HG03060 (cell line): ENCODE data around the gene CNPY3.

Experiments used
- ATAC-seq: cut with Tn5 transposase; IDR thresholded peaks from one replicate; pipeline ENCODE4 v1.9.1; 2021; ENCODE audit warnings: low read depth, moderate number of reproducible peaks; ENCODE audit not compliant: unreplicated experiment

CNPY3 gene

DNA sequence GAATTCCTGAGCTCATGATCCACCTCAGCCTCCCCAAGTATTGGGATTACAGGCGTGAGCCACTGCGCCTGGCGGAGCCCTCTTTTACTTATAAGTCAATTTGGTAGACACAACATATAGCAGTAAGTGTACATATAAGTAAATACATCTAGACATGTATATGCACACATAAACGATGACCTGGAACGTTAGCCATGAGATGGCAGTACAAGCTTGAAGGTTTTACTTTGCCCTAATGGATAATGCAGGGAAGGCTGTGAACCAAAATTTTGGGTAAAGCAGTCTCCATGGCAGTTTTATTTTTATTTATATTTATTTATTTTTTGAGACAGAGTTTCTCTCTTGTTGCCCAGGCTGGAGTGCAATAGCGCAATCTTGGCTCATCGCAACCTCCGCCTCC is 28.8 kb downstream of the CNPY3 start:
- no peak for ATAC-seq

DNA sequence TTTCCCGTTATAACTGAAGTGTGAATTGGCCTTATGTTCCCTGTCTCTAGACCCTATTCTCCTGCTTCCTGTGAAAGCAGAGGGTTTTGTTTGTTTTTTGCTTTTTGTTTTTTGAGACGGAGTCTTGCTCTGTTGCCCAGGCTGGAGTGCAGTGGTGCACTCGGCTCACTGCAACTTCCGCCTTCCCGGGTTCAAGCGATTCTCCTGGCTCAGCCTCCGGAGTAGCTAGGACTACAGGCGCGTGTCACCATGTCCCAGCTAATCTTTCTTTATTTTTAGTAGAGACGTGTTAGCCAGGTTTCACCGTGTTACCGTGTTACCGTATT is 30.6 kb downstream of the CNPY3 start:
- no peak for ATAC-seq

DNA sequence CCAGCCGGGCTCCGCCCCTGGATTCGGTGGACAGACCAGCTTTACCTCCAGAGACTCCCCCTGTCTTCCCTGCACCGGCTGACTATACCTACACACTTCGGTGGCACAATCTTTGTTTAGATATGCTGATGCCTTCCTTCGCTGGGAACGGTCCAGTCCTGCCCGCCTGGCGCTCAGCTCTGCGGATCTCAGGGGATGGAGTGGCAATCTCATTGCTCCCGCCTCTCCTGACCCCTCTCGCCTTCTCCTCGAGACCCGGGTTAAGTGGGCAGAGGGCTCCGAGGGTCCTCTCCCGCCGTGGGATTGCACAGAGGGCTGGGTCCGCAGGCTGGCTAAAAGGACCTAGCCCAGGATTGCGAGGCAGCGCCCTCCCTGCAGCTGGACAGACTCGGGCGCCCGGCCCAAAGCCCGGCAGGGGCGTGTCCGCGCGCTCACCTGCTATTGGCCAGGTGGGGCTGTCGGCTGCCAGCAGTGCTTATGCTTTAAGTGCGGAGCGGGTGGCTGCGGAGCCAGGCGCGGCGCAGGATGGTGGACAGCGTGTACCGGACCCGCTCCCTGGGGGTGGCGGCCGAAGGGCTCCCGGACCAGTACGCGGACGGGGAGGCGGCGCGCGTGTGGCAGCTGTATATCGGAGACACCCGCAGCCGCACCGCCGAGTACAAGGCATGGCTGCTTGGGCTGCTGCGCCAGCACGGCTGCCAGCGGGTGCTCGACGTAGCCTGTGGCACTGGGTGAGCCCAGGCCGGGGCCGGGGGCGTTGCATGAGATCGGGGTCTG is 31.2 kb downstream of the CNPY3 start, which contains the start of gene GNMT:
TSS of gene GNMT (plus strand) at position 512 of the 777 bp plus-strand sequence. CDS start at position 526, 14 bp downstream.
- ATAC-seq = no peak

DNA sequence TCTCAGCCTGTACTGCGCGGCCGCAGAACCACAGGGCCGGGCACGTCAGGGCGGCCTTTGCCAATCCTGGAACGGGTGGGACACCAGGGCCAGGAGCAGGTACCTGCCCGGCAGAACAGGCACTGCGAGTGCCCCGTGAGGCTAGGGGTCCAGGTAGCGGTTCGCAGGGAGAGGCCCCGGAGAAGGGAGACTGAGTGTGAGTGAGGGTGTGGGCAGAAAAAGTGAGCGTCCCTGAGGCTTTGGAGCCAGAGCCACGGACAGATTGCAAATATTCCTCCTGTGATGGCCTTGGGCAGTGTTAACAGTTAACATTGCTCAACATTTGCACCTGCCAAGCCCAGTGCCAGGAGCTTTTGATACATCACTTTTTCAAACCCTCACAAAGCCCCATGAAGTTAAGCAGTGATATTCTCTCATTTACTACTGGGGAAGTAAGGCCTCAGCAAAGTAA is 31.8 kb downstream of the CNPY3 start:
- ATAC-seq = no peak

- ATAC-seq = no peak
Measured at GRCh38 chr6:42962096-42962495, 32.8 kb downstream of the CNPY3 start.

DNA sequence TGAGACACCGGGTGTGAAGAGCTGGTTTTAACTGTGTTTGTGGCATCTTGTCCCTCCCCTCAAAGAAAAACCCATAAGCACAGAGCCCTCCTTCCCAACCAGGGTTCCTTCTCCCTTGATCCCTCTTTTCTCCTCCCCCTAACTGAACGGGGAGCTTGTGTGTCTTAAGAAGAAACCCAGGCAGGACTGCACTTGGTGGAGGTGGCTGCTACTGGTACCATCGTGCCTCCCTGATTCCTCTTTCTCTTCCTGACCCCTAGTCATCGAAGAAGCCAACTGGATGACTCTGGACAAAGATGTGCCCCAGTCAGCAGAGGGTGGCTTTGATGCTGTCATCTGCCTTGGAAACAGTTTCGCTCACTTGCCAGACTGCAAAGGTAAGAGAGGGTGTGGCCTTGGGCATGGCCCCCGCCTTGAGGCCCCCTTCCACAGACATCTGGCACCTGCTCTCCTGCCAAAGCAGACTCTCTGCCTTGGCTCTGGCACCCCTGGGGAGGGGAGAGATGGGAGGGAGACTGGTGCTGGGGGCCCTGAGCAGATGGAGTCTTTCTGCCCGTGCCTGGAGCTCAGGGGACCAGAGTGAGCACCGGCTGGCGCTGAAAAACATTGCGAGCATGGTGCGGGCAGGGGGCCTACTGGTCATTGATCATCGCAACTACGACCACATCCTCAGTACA is 33.4 kb downstream of the CNPY3 start:
- ATAC-seq = no peak

DNA sequence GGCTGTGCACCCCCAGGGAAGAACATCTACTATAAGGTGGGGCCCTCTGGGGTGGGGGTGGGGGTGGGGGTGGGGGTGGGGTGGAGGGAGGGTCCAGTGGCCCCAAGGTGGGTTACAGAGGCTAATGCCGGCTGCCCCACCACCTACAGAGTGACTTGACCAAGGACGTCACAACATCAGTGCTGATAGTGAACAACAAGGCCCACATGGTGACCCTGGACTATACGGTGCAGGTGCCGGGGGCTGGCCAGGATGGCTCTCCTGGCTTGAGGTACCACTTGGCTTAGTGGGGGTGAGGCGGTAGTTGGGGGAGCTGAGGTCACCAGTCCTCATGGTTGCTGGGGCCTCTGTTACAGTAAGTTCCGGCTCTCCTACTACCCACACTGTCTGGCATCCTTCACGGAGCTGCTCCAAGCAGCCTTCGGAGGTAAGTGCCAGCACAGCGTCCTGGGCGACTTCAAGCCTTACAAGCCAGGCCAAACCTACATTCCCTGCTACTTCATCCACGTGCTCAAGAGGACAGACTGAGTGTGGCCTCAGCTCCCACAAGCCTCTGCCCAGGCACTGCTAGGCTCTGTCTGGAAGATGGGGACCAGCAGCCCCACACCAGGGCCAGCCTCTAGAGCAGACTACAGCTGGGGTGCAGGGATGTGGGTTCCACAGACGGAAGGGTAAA is 34.0 kb downstream of the CNPY3 start:
- ATAC-seq = no peak

- ATAC-seq = no peak
Measured at GRCh38 chr6:42963855-42964605, 34.8 kb downstream of the CNPY3 start.

- no peak for ATAC-seq
Measured at GRCh38 chr6:42966571-42966970, 37.3 kb downstream of the CNPY3 start.

DNA sequence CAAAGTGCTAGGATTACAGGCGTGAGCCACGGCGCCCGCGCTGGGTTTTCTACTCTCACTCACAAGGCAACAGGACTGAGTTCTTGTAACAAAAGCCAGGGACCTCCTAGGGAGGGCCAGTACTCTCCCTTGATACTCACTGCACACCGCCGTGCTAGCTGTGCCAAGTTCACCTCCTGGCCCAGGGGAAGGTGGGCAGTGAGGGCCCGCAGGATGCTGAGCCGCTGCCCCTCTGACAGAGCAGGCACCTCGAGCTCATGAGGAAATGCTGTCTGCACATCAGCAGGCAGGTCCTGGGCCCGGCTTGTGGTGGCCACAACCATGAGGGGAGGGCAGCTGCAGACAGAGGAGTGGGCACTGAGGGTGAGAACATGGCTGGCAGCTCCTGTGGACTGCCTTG is 37.9 kb downstream of the CNPY3 start:
- no peak for ATAC-seq

DNA sequence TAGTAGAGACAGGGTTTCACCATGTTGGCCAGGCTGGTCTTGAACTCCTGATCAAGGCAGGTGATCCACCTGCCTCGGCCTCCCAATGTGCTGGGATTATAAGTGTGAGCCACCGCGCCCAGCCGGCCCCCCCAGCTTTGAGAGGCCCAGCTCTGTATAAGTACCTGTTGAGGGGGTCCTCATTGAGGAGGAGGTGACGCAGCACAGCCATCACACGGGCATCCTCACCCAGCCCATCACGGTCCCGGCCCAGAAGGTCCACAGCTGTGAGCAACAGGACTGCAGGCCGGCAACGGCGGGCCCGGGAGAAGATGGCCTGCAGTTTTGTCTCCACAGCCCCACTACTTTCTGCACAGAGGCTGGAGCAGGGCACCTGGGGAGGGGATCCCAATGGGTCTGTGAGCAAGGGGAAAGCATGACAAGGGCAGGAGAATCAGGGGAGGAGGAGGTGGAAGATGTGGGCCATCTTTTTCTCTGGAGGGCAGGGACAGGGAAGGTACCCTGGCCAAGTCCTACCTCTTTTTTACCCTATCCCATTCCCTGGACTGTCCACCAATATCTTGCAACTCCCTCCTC is 38.9 kb downstream of the CNPY3 start:
- ATAC-seq = no peak

DNA sequence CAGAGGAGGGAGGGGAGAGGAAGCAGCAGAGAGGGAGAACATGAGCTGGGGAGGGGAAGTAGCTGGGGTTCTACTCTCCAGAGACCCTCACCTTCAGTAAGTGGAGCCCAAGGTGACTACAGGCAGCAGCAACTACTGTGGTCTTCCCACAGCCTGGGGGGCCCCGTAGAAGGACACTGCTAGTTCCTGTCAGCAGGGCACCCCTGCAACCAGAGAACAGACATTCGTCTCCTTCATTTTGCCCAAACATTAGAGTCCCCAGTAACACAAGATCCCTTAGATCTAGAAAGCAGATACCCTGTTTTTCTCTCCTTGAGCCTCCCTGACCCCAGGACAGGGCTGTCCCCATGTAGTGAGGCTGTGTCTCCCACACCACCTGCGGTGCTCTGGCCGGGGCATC is 39.5 kb downstream of the CNPY3 start:
- no peak for ATAC-seq

DNA sequence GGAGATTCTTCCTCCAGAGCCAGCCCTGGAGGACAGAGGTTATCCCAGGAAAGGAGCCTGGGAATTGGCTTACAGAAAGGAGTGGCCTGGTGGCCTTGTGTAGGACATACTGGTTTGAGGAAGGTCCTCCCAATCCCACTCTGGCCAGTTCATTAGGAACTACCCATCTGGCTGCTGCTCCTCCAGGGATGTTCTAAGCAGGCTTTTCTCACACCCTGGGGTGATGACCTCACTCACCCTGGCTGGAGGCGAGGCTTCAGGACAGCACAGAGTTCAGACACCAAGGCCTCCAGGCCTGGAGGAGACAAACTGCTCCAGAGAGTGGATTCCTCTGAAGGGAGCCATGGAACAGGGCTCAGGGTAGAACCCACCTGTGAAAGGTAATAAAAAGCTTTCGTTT is 40.2 kb downstream of the CNPY3 start:
- no peak for ATAC-seq

DNA sequence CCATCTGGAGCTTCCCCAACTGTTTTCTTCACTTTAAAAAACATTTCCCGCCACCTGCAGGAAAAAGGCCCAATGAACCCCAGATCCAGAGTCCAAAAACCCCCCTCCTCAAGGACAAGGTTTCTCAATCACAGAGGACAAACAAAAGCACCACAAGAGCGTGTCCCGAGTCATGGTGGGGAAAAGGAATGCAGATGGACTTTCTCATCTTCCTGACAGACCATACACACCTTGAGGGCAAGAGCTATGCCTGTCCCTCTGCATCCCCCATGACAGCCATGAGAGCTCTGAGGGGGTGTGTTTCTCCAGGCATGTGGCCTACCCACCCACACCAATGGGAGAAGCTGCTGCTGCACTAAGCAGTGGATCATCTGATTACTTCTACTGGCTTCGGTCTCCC is 40.7 kb downstream of the CNPY3 start:
- ATAC-seq = no peak

DNA sequence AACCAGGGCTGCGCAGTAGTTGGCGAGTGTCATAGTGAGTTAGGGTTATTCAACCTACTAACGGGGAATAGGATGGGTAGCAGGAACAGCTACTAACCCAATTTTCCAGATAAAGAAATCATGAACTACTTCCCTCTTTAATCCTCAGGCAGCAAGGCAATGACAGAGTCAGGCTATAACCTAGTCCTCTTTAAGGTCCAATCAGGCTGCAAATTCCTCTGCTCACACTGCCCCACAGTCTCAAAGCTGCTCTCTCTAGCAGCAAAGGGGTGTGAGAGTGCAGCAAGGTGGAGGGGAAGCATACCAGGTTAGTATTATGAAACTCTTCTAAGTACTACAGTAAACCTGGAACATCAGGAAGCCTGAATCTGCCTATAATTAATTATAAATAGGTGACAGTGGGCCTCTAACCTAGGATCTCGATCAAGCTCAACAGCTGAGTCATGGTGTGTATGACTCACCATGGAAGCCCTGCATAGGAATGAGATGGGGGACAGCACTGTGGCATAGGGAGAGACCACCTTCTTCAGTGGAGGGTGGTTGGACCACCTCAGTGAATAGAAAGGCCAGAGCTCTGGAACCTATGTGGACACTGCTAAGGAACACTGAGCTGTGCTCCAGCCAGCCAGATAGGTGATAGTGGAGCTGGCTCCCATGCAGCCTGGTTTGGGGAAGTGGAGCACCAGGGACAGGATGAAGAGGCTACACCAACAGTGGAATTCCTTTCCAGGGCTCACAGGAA is 41.8 kb downstream of the CNPY3 start:
- ATAC-seq = no peak

- ATAC-seq = no peak
Measured at GRCh38 chr6:42971746-42972327, 42.6 kb downstream of the CNPY3 start.

DNA sequence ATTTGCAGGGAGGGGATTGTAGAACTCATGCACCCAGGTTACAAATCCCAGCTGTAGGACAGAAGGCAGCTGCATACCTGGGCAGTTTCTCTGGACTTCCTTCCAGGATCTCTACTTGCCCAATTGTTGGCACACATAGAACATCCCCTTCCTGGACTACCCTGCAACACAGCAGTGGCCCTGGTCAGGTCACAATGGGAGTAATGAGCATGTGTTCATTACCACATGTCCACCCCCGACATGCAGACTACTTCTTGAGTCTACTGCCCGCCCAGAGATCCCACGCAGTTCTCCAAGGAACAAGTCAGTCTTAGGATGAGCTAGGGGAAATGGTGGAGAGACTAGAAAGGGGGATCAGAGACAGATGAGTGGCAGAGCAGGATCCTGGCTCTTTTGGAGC is 44.6 kb downstream of the CNPY3 start:
- ATAC-seq = no peak

DNA sequence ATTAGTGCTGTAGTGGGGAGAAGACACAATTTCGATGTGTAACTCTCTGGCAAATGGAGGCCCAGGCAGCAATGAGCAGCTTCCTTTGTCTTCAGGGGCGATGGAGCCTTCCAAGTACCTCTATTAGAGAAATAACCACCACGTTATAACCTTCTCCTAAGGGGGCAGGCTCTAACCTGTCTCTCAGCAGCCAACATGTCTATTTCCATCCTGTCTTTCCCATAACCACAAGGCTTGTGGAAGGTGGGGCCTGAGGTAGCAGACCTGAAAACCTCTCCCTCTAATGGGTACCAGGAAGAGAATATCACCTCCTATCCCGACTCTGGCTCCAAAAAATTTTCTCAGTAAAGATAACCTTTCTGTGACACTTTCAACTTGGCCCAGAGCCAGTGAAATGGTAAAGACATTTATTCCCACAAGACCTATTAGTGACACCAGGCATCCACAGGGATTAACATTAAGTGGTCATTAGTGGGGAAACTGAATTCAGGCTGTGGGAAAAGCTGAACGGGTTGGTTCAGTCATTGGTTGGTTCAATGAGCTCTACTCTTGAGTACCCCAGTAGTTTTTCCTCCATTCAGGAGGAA is 45.7 kb downstream of the CNPY3 start:
- ATAC-seq = no peak

DNA sequence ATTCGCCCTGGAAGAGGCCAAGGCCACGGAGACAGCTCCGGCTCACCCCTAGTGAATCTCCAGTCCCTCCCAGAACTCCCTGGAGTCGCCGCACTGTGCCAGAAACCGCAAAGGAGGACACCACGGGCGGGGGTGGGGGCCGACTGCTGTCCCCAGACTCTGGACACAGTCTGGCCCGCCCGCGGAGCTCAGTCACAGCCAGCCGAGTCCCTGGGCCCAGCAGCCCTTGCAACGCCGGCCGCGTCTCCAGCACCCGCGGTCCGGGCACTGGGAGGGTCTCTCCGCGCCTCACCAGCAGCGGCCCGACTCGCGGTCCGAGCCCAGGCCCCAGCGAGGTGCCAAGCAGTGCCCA is 49.2 kb downstream of the CNPY3 start:
- ATAC-seq = no peak
